ENCODE data around the gene ST8SIA6.

The ST8SIA6 gene

GRCh38 chr10:17380016-17380415 lies 74.4 kb downstream of the ST8SIA6 start:
- TF ChIP-seq USF1 (IDR thresholded peaks at IDR 0.05) (no peak), TEAD4 (IDR thresholded peaks at IDR 0.05) (no peak), TAF1 (IDR thresholded peaks at IDR 0.05; ENCODE audit: low read depth) (no peak), ZBTB7A (IDR thresholded peaks at IDR 0.05; ENCODE audit: low read depth) (no peak), YY1 (IDR thresholded peaks at IDR 0.05; ENCODE audit: low read depth) (no peak), TCF12 (IDR thresholded peaks at IDR 0.05; ENCODE audit: low read depth) (no peak), NFIC (IDR thresholded peaks at IDR 0.05) (no peak), CEBPB (IDR thresholded peaks at IDR 0.05) (no peak), MAX (IDR thresholded peaks at IDR 0.05) (no peak), RAD21 (IDR thresholded peaks at IDR 0.05; ENCODE audit: low read depth) (no peak), REST (IDR thresholded peaks at IDR 0.05; ENCODE audit: low read depth) (no peak), FOXM1 (IDR thresholded peaks at IDR 0.05; ENCODE audit: borderline replicate concordance, low read depth) (no peak), EP300 (IDR thresholded peaks at IDR 0.05; ENCODE audit: borderline replicate concordance) (no peak), CREB1 (IDR thresholded peaks at IDR 0.05; ENCODE audit: low read depth) (no peak), EGR1 (IDR thresholded peaks at IDR 0.05) (no peak)

DNA sequence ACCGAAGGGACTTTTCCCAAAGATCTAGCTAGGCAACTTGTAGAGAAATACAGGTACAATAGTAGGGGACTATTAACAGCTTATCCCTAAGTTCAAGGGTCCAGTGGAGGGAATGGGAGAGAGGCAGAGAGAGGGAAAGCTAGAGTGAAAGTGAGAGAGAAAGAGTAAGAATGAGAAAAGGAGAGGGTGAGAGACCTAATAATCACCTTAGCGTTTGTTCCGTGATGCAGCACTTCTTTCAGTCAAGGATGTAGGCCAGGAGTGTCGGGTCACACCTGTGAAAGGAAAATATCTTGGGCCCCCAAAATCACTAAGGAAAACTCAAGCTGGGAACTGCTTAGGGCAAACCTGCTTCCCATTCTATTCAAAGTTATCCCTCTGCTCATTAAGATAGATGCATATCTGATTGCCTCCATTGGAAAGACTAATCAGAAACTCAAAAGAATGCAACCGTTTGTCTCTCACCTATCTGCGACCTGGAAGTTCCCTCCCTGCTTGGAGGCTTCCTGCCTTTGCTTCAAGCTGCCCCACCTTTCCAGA lies 75.2 kb downstream of the ST8SIA6 start:
- no peak for TF ChIP-seq YY1 (IDR thresholded peaks at IDR 0.05; ENCODE audit: low read depth)
- TF ChIP-seq TAF1 (IDR thresholded peaks at IDR 0.05; ENCODE audit: low read depth), result no peak
- no peak for TF ChIP-seq USF1 (IDR thresholded peaks at IDR 0.05)
- no peak for TF ChIP-seq EGR1 (IDR thresholded peaks at IDR 0.05)
- no peak for TF ChIP-seq CREB1 (IDR thresholded peaks at IDR 0.05; ENCODE audit: low read depth)
- no peak for TF ChIP-seq RAD21 (IDR thresholded peaks at IDR 0.05; ENCODE audit: low read depth)
- TF ChIP-seq CEBPB (IDR thresholded peaks at IDR 0.05), result no peak
- no peak for TF ChIP-seq EP300 (IDR thresholded peaks at IDR 0.05; ENCODE audit: borderline replicate concordance)

DNA sequence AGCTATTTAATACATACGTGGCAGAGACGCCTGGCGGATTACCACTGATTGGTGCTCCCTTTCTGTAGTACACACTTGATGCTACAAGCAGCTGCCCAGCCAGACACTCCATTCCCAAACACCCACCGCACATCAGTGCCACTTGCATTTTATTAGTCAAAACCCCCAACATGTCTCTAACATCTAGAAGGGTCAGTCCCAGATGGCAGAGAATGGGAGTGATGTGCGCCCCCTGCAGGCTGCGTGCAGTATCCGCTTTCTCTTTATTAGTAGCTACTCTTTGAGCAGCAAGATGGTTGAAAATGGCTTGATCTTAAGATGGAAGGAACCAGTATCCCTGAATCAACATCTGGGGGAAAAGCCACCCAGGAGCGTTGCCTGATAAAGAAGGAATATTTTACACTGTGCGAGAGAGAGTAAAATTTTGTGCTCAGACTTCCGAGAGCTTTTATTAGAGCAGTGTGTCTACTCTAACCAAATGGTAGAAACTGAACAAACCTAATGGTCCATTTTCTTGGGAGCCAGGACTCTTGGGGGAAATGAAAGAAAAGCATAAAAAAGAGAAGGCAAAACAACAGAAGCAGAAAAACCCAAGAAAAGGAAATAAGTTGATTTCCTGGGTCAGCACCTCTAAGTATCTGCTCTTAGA lies 78.3 kb downstream of the ST8SIA6 start:
- TF ChIP-seq FOXM1 (IDR thresholded peaks at IDR 0.05; ENCODE audit: borderline replicate concordance, low read depth) (no peak), NFIC (IDR thresholded peaks at IDR 0.05) (no peak), CEBPB (IDR thresholded peaks at IDR 0.05) (no peak), TEAD4 (IDR thresholded peaks at IDR 0.05) (no peak), RAD21 (IDR thresholded peaks at IDR 0.05; ENCODE audit: low read depth) (peak; percentile 17; the same call in 1 of the 2 replicates), CREB1 (IDR thresholded peaks at IDR 0.05; ENCODE audit: low read depth) (no peak)

DNA sequence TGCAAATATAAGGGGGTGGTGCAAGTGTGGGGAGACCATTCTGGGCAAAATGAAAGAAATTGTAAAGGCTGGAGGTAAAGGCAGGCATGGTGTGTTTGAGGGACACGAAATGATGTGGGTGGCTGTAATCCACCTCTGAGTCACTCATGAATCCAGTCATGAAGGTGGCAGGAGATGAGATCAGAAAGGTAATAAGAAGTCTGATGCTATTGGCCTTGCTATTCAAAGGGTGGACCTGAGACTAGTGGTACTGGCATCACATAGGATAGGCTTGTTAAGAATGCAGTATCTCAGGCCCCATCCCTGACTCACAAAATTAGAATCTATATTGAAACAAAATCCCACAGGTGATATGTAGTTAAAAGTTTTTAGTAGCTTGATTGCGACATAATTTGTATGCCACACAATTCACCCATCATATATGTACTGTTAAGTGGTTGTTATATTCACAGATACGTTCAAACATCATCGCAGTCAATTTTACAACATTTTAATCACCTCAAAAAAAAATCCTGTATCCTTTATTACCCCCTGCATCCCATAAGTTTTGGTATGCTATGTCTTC lies 85.6 kb downstream of the ST8SIA6 start:
- no peak for TF ChIP-seq USF1 (IDR thresholded peaks at IDR 0.05)
- no peak for TF ChIP-seq RAD21 (IDR thresholded peaks at IDR 0.05; ENCODE audit: low read depth)
- TF ChIP-seq REST (IDR thresholded peaks at IDR 0.05; ENCODE audit: low read depth), result no peak
- TF ChIP-seq NFIC (IDR thresholded peaks at IDR 0.05), result no peak
- TF ChIP-seq TCF12 (IDR thresholded peaks at IDR 0.05; ENCODE audit: low read depth), result no peak
- TF ChIP-seq YY1 (IDR thresholded peaks at IDR 0.05; ENCODE audit: low read depth), result no peak
- no peak for TF ChIP-seq MAX (IDR thresholded peaks at IDR 0.05)
- no peak for TF ChIP-seq EGR1 (IDR thresholded peaks at IDR 0.05)
- TF ChIP-seq FOXM1 (IDR thresholded peaks at IDR 0.05; ENCODE audit: borderline replicate concordance, low read depth), result no peak
- no peak for TF ChIP-seq CREB1 (IDR thresholded peaks at IDR 0.05; ENCODE audit: low read depth)
- no peak for TF ChIP-seq CEBPB (IDR thresholded peaks at IDR 0.05)
- no peak for TF ChIP-seq EP300 (IDR thresholded peaks at IDR 0.05; ENCODE audit: borderline replicate concordance)
- TF ChIP-seq ZBTB7A (IDR thresholded peaks at IDR 0.05; ENCODE audit: low read depth), result no peak
- no peak for TF ChIP-seq TEAD4 (IDR thresholded peaks at IDR 0.05)
- TF ChIP-seq TAF1 (IDR thresholded peaks at IDR 0.05; ENCODE audit: low read depth), result no peak

DNA sequence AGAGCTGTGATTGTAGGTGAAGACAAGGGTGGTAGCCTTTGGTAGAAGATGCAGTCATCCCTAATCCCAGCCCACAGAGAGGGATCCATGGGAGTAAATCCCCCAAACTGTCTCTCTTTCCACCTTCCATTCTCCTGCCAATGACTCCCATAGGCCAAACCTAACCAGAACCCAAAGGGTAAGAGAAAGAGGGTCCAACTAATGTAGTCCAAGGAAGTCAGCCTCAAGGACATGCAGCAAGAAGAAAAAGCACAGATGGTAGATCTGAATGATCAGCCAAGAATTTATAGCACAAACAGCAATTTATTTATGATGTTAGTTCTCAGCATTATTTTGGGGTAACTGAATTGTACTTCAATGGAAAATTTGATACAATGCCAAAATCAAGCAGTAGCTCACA lies 87.7 kb downstream of the ST8SIA6 start:
- TF ChIP-seq RAD21 (IDR thresholded peaks at IDR 0.05; ENCODE audit: low read depth) (no peak), ZBTB7A (IDR thresholded peaks at IDR 0.05; ENCODE audit: low read depth) (no peak), EP300 (IDR thresholded peaks at IDR 0.05; ENCODE audit: borderline replicate concordance) (no peak), CEBPB (IDR thresholded peaks at IDR 0.05) (no peak), MAX (IDR thresholded peaks at IDR 0.05) (no peak), YY1 (IDR thresholded peaks at IDR 0.05; ENCODE audit: low read depth) (no peak), REST (IDR thresholded peaks at IDR 0.05; ENCODE audit: low read depth) (no peak), FOXM1 (IDR thresholded peaks at IDR 0.05; ENCODE audit: borderline replicate concordance, low read depth) (no peak), CREB1 (IDR thresholded peaks at IDR 0.05; ENCODE audit: low read depth) (no peak), EGR1 (IDR thresholded peaks at IDR 0.05) (no peak), TEAD4 (IDR thresholded peaks at IDR 0.05) (no peak), NFIC (IDR thresholded peaks at IDR 0.05) (no peak), TCF12 (IDR thresholded peaks at IDR 0.05; ENCODE audit: low read depth) (no peak), USF1 (IDR thresholded peaks at IDR 0.05) (no peak), TAF1 (IDR thresholded peaks at IDR 0.05; ENCODE audit: low read depth) (no peak)
